Endothelial cell of umbilical vein (primary cell): ENCODE data around the gene VIM. TPM values are rescaled to one million over a fixed set of nuclear protein-coding genes. Genes with fewer than 3 reads are reported as not detected.

Experiments used
- BruUV-seq: library from RNA; stranded (reverse); fragments of 400-500 nt; replicated peaks from 2 replicates; lab custom pipeline; 2021; lab: Mats Ljungman, UMichigan
- CTCF ChIA-PET: fragments of 300-600, 350-600 bp; sonication (Branson Sonifier 250); formaldehyde crosslinking; loops from one replicate; lab custom pipeline; 2021; ENCODE audit warnings: antibody characterized with exemption, inconsistent platforms; lab: Charles Lee
- POLR2A ChIA-PET: fragments of 300-600, 350-600 bp; sonication (Branson Sonifier 250); formaldehyde crosslinking; loops from one replicate; lab custom pipeline; 2021; ENCODE audit warnings: antibody characterized with exemption, inconsistent platforms; lab: Charles Lee
- DNase-seq: peaks from one replicate; pipeline ENCODE4 v3.0.0-alpha.2; 2011; ENCODE audit warnings: low read depth, low spot score
- FAIRE-seq: peaks from 2 replicates; lab custom pipeline; 2011; peaks lifted over from hg19 to GRCh38; lab: Jason Lieb, UNC
- H2AFZ ChIP-seq: 2 replicates; pipeline ENCODE4 v1.6.0; 2012; ENCODE audit warnings: low read depth, low read length, control low read depth, inconsistent platforms
- H3K27ac ChIP-seq: 2 replicates; pipeline ENCODE4 v1.5.1; 2011; ENCODE audit warnings: low read depth, mild to moderate bottlenecking, control low read depth, low read length, moderate library complexity; ENCODE audit not compliant: insufficient read depth
- H3K27me3 ChIP-seq, 2 experiments: 2 replicates each; pipeline versions ENCODE4 v1.6.0 to v1.6.1; 2011; ENCODE audit warnings: low read length in 2 of 2, mixed read lengths in 1 of 2; ENCODE audit not compliant: control insufficient read depth in 2 of 2, insufficient read depth in 2 of 2
- H3K36me3 ChIP-seq, 2 experiments: 2 replicates in 1 of 2; 3 replicates in 1 of 2; pipeline ENCODE4 v1.5.1; 2011; ENCODE audit warnings: low read length in 2 of 2, mild to moderate bottlenecking in 1 of 2, moderate library complexity in 1 of 2; ENCODE audit not compliant: control insufficient read depth in 2 of 2, insufficient read depth in 2 of 2; ENCODE audit errors: extremely low read depth in 1 of 2
- H3K4me1 ChIP-seq: 3 replicates; pipeline ENCODE4 v1.5.1; 2011; ENCODE audit warnings: mild to moderate bottlenecking, low read length; ENCODE audit not compliant: control insufficient read depth, insufficient read depth; ENCODE audit errors: extremely low read depth
- H3K4me2 ChIP-seq: 2 replicates; pipeline ENCODE4 v1.6.1; 2011; ENCODE audit warnings: low read length, control low read depth, mixed read lengths; ENCODE audit not compliant: insufficient read depth
- H3K4me3 ChIP-seq, 3 experiments: fragments of 200-600 bp in 1 of 3; sonication (generic), shearing (Covaris generic) in 1 of 3; replicated peaks in 1 of 3; 2 replicates each; pipeline ENCODE4 v1.5.1; 2011 to 2016; ENCODE audit warnings: control low read depth in 3 of 3, low read length in 3 of 3, mild to moderate bottlenecking in 2 of 3, inconsistent platforms in 1 of 3, low read depth in 1 of 3, moderate library complexity in 1 of 3; ENCODE audit not compliant: insufficient read depth in 1 of 3
- H3K79me2 ChIP-seq: 2 replicates; pipeline ENCODE4 v1.6.0; 2012; ENCODE audit warnings: low read length, inconsistent platforms; ENCODE audit not compliant: control insufficient read depth, insufficient read depth
- H3K9ac ChIP-seq: replicated peaks from 2 replicates; pipeline ENCODE3; 2011; ENCODE audit warnings: low read length, control low read depth; ENCODE audit not compliant: insufficient read depth; ENCODE audit errors: extremely low read depth
- H3K9me1 ChIP-seq: replicated peaks from 3 replicates; pipeline ENCODE4 v1.6.0; 2011; ENCODE audit warnings: mild to moderate bottlenecking, low read length; ENCODE audit not compliant: control insufficient read depth, insufficient read depth; ENCODE audit errors: extremely low read depth
- H3K9me3 ChIP-seq: replicated peaks from 2 replicates; pipeline ENCODE4 v1.5.1; 2012; ENCODE audit warnings: low read length, inconsistent platforms; ENCODE audit not compliant: control insufficient read depth, insufficient read depth
- H4K20me1 ChIP-seq: replicated peaks from 2 replicates; pipeline ENCODE3; 2011; ENCODE audit warnings: mild to moderate bottlenecking, low read length; ENCODE audit not compliant: control insufficient read depth, insufficient read depth; ENCODE audit errors: extremely low read depth
- EZH2 ChIP-seq: IDR thresholded peaks from 2 replicates; pipeline ENCODE4 v1.6.1; 2012; ENCODE audit warnings: borderline replicate concordance, low read depth, mild to moderate bottlenecking, moderate library complexity, low read length, inconsistent platforms; ENCODE audit not compliant: severe bottlenecking
- FOS ChIP-seq: IDR thresholded peaks from 2 replicates; pipeline ENCODE4 v1.6.1; 2011; ENCODE audit warnings: mild to moderate bottlenecking, low read length, moderate library complexity, borderline replicate concordance; ENCODE audit not compliant: insufficient read depth
- GATA2 ChIP-seq: IDR thresholded peaks from 2 replicates; pipeline ENCODE4 v1.7.0; 2011; ENCODE audit warnings: low read depth, mild to moderate bottlenecking, moderate library complexity, mixed read lengths, low read length; ENCODE audit not compliant: insufficient read length, insufficient read depth
- JUN ChIP-seq: IDR thresholded peaks from 2 replicates; pipeline ENCODE4 v1.6.1; 2011; ENCODE audit warnings: borderline replicate concordance, low read depth; ENCODE audit not compliant: insufficient read length, insufficient read depth
- MYC ChIP-seq: IDR thresholded peaks from one replicate; pipeline ENCODE4 v1.6.1; 2011; ENCODE audit warnings: mild to moderate bottlenecking, low read depth, low read length
- POLR2A ChIP-seq: IDR thresholded peaks from 2 replicates; pipeline ENCODE4 v1.6.1; 2012; ENCODE audit warnings: low read depth, mild to moderate bottlenecking, control low read depth, low read length
- POLR2AphosphoS5 ChIP-seq: IDR thresholded peaks from 2 replicates; pipeline ENCODE4 v1.6.1; 2012; ENCODE audit warnings: low read depth, mild to moderate bottlenecking, control low read depth, low read length, moderate library complexity; ENCODE audit not compliant: insufficient read depth
- dilution Hi-C: fragments of 300-500 bp; cut with MboI; formaldehyde crosslinking; loops from one replicate; pipeline ENCODE4 v1.15.0; 2019; ENCODE audit warnings: low sequenced_read_pairs; ENCODE audit not compliant: extremely low pct_ligation_motif_present
- intact Hi-C: fragments of 100-400 bp; cut with micrococcal nuclease; formaldehyde crosslinking; loops from one replicate; pipeline ENCODE4 v1.10.0; 2022
- polyA plus RNA-seq, 4 experiments: library from polyadenylated mRNA; depleted of rRNA in 3 of 4; stranded (reverse) in 3 of 4; unstranded in 1 of 4; fragments of >200 nt; gene quantifications; 2 replicates each; pipeline versions ENCODE4 v1.2.1 to v1.2.3, GENCODE V29; 2011 to 2012; ENCODE audit warnings: missing spikeins in 1 of 4
- total RNA-seq: library from RNA; stranded (reverse); gene quantifications from 2 replicates; pipeline ENCODE4 v1.2.3, GENCODE V29; 2021
- TF ChIP-seq, protein P1 (sequence below), 2 donors: IDR thresholded peaks; 1 replicate in 1 of 2; 2 replicates in 1 of 2; pipeline ENCODE4 v1.5.1; 2011; ENCODE audit warnings: low read length in 2 of 2, mild to moderate bottlenecking in 2 of 2, moderate library complexity in 2 of 2, control low read depth in 1 of 2, inconsistent platforms in 1 of 2, low read depth in 1 of 2; ENCODE audit not compliant: insufficient read depth in 1 of 2; ENCODE audit errors: extremely low read depth in 1 of 2
- TF ChIP-seq, protein P2 (sequence below): IDR thresholded peaks from 2 replicates; pipeline ENCODE4 v1.6.1; 2011; ENCODE audit not compliant: insufficient read depth, insufficient read length

VIM gene
- total and polyA plus RNA-seq, 2 donors (not counting 3 experiments of a cell fraction or from before 2014, with no cell fraction given) = 5,699 to 5,781 TPM

DNA sequence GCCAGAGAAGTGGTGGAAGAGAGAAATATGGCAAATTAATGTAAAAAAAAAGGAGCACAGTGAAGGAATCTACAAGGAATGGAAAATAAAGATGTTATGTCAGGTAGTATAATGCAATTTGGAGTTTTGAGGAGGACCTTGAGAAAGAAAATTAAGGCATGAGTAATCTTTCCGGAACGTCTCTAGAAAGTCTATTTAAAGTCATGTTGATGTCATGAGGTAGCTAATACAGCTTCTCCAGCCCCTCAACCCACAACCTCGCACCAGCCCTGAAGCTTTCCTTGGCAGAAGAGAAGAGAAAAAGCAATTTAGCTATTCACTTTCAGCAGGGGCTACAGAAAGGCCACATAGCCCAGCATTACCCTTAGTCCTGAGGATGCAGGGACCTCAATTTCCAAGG is 49.0 kb upstream of the VIM start:
- intact Hi-C loops = no loop called here
- DNase-seq (no peak), FAIRE-seq (no peak)
- no TSS peak for BruUV-seq
- Histone ChIP-seq H3K4me2 (no peak overlapping the region), H3K9ac (no peak overlapping the region), H3K4me3 (no peak overlapping the region), H3K36me3 (no peaks in the 10 kb centered on the region), H3K9me1 (no peaks in the 10 kb centered on the region), H3K9me3 (no peaks in the 10 kb centered on the region), H3K79me2 (no peaks in the 10 kb centered on the region), H3K4me1 (no peaks in the 10 kb centered on the region), H4K20me1 (no peaks in the 10 kb centered on the region), H3K27ac (no peak overlapping the region), H3K27me3 (no peaks in the 10 kb centered on the region), H2AFZ (no peak overlapping the region)
- no peak for TF ChIP-seq MYC
- TF ChIP-seq FOS = no peak
- no peak for TF ChIP-seq POLR2AphosphoS5
- TF ChIP-seq GATA2 = no peak
- TF ChIP-seq, protein P1, sequence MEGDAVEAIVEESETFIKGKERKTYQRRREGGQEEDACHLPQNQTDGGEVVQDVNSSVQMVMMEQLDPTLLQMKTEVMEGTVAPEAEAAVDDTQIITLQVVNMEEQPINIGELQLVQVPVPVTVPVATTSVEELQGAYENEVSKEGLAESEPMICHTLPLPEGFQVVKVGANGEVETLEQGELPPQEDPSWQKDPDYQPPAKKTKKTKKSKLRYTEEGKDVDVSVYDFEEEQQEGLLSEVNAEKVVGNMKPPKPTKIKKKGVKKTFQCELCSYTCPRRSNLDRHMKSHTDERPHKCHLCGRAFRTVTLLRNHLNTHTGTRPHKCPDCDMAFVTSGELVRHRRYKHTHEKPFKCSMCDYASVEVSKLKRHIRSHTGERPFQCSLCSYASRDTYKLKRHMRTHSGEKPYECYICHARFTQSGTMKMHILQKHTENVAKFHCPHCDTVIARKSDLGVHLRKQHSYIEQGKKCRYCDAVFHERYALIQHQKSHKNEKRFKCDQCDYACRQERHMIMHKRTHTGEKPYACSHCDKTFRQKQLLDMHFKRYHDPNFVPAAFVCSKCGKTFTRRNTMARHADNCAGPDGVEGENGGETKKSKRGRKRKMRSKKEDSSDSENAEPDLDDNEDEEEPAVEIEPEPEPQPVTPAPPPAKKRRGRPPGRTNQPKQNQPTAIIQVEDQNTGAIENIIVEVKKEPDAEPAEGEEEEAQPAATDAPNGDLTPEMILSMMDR (IDR thresholded peaks at IDR 0.05; ENCODE audit: extremely low read depth in 1 of 2, insufficient read depth in 1 of 2, low read depth in 1 of 2, low read length in 2 of 2) = no peak
- TF ChIP-seq, protein P2, sequence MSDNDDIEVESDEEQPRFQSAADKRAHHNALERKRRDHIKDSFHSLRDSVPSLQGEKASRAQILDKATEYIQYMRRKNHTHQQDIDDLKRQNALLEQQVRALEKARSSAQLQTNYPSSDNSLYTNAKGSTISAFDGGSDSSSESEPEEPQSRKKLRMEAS = no peak
- TF ChIP-seq JUN = no peak
- TF ChIP-seq POLR2A = no peak
- no peak for TF ChIP-seq EZH2
- ChIA-PET POLR2A (no interaction called here), CTCF (interaction anchor here (1.0 kb wide), 1 partner anchor 9 kb away, joined by 3 read pairs; no protein-coding TSS in a partner anchor)
- dilution Hi-C loops = no loop called here
